GM21447 (cell line): ENCODE measurements around the gene KIF2A.

Experiments
- ATAC-seq: cut with Tn5 transposase; IDR thresholded peaks from one replicate; pipeline ENCODE4 v1.9.1; 2021; ENCODE audit not compliant: unreplicated experiment

KIF2A gene

GRCh38 chr5:62305715-62306322 lies at the start of gene KIF2A:
KIF2A (plus strand) TSS chr5:62306206; CDS start chr5:62306473, 267 bp downstream.
- peak; percentile 85 for ATAC-seq

GRCh38 chr5:62257020-62257367 lies 49.0 kb upstream of the KIF2A start:
- ATAC-seq = no peak

GRCh38 chr5:62258654-62259053 lies 47.4 kb upstream of the KIF2A start:
- ATAC-seq = no peak

GRCh38 chr5:62259699-62260250 lies 46.2 kb upstream of the KIF2A start:
- no peak for ATAC-seq

GRCh38 chr5:62260513-62260912 lies 45.5 kb upstream of the KIF2A start:
- ATAC-seq = no peak

- no peak for ATAC-seq
These were observed 42.6 kb upstream of the KIF2A start for GRCh38 chr5:62263401-62263800.

- ATAC-seq = no peak
These were observed 40.3 kb upstream of the KIF2A start for GRCh38 chr5:62265648-62266112.

GRCh38 chr5:62266573-62266972 lies 39.4 kb upstream of the KIF2A start:
- ATAC-seq = no peak

GRCh38 chr5:62268234-62268633 lies 37.8 kb upstream of the KIF2A start:
- peak; percentile 64 for ATAC-seq

- ATAC-seq = no peak
These were observed 37.2 kb upstream of the KIF2A start for GRCh38 chr5:62268792-62269191.

GRCh38 chr5:62271370-62271769 lies 34.6 kb upstream of the KIF2A start:
- no peak for ATAC-seq

- no peak for ATAC-seq
These were observed 34.1 kb upstream of the KIF2A start for GRCh38 chr5:62271870-62272269.

GRCh38 chr5:62273687-62274086 lies 32.3 kb upstream of the KIF2A start:
- no peak for ATAC-seq

- ATAC-seq = no peak
These were observed 30.4 kb upstream of the KIF2A start for GRCh38 chr5:62275581-62275980.

- ATAC-seq = no peak
These were observed 24.6 kb upstream of the KIF2A start for GRCh38 chr5:62281411-62281810.

GRCh38 chr5:62282064-62282463 lies 23.9 kb upstream of the KIF2A start:
- no peak for ATAC-seq

- ATAC-seq = no peak
These were observed 23.0 kb upstream of the KIF2A start for GRCh38 chr5:62283005-62283404.

GRCh38 chr5:62283861-62284260 lies 22.1 kb upstream of the KIF2A start:
- no peak for ATAC-seq

- ATAC-seq = peak; percentile 86
These were observed 20.8 kb upstream of the KIF2A start for GRCh38 chr5:62284946-62285891.

GRCh38 chr5:62286834-62287233 lies 19.2 kb upstream of the KIF2A start:
- no peak for ATAC-seq

GRCh38 chr5:62287237-62287636 lies 18.8 kb upstream of the KIF2A start:
- no peak for ATAC-seq

GRCh38 chr5:62288118-62288517 lies 17.9 kb upstream of the KIF2A start:
- no peak for ATAC-seq
